ENCODE measurements around the gene PIGH.

GRCh38 chr14:67595392-67595791 is 4.7 kb downstream of the PIGH start:
- TF ChIP-seq POLR2A (IDR thresholded peaks at IDR 0.05) (no peak), CTCF (IDR thresholded peaks at IDR 0.05) (no peak), POLR2AphosphoS5 (IDR thresholded peaks at IDR 0.05; ENCODE audit: insufficient read depth in 1 of 2, low read depth in 1 of 2) (no peak)
